Measurements from ENCODE around the gene F7.
"Not testable (repeated sequence)": the region's sequence is repeated elsewhere in the genome, so short reads cannot be mapped to it uniquely, and the experiment has no call there.

The F7 gene

DNA sequence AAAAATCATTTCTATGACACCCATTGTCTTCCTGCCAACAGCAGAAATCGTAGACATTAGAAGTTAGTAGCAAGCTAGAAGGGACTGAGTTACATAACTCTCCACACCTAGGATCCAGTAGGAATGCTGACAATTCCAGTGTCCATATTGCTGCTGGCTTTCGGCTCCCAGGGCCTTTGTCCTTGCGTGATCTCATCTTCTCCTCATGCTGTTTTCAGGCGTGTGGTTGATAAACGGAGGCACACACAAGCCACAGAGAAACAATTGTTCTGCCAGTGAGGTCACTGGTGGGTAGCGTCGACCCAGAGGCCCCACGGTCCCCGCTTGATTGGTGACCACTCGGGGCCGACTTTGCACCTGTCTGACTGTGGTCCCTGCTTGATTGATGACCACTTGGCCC lies 31.6 kb upstream of the F7 start:
- DNase-seq: no peak

DNA sequence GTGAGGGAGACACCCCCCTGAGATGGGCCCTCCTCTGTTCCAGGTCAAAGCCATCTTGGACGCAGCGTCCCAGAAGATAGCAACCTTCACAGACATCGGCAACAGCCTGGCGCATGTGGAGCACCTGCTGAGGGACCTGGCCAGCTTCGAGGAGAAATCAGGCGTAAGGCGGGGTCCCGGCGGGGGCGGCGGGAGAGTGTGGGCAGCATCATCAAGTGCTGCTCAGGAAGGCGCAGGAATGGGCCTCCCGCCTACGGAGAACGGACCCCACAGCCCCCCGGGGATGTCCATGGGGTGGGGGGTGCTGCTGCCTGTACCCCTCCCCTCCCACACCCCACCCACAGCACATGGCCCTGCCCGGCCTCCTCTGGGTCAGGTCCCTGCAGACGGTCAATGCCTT lies 31.2 kb upstream of the F7 start:
- DNase-seq: no peak

DNA sequence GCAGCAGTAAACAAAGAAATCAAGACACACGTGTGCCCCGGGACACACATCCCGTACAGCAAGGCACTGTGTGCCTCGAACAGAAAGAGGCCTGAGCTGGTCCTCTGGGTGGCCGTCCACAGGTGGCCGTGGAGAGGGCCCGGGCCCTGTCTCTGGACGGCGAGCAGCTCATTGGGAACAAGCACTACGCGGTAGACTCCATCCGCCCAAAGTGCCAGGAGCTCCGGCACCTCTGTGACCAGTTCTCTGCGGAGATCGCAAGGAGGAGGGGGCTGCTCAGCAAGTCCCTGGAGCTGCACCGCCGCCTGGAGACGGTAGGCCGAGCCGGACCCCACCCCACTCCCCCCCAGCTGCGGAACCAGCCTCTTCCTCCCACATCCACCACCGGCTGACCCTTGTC lies 30.7 kb upstream of the F7 start:
- DNase-seq: no peak

DNA sequence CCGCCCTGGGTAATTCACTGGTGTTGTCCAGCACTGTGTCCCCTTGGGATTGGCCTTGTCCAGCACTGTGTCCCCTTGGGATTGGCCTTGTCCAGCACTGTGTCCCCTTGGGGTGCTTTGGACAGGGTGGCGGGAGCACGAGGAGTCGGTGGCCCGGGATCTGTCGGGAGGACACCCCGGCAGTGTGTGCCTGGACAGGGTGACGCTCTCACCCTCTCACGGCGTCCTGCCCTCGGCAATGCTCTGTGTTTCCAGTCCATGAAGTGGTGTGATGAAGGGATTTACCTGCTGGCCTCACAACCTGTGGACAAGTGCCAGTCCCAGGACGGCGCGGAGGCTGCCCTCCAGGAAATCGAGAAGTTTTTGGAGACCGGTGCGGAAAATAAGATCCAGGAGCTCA lies 29.9 kb upstream of the F7 start:
- DNase-seq: no peak

DNA sequence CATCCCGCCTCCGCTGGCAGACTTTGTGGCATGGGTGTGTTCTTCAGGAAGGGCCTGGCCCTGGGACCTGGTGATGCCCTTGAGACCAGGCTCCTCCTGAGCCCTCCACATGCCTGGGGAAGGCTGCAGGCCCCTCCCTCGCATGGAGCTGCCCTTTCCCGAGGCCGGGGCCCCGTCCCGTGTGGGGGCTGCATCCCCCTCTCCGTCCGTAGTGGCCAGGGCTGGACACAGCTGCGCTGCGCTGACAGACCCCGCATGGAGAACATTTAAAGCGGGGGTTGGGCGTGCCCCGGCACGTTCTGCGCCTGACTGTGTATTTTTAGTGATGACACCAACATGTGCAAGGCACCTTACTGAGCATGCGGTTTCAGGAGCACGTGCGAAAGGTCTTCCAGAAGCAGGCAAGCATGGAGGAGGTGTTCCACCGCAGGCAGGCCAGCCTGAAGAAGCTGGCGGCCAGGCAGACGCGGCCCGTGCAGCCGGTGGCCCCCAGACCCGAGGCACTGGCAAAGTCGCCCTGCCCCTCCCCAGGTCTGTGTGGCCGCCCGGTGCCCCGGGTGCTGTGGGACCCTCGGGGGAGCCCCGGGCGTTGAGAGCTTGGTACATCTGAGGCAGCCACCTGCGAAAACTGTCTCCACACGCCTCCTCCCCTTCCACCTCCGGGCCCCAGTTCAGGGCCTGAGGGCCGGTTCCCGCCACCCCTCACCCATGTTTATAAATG lies 28.8 kb upstream of the F7 start:
- peak; percentile 27 for DNase-seq

DNA sequence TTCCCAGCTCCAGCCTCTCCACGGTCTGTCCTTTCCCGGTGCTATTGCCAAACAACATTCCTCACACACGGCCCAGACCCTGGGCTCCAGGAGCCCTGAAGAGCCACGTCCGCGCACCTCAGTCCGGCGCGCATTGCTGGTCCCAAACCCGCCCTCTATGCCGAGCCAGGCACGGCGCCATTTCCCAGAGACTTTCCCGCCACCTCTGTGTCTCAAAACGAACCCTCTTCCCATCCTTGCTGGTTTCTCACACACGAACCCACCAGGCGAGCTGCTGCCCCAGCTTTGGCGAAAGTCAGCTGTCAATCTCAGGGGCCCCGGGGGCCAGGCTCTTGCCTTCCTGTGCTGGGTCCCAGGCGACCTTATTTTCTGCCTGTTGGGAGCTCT lies 28.0 kb upstream of the F7 start:
- DNase-seq: peak; percentile 18

DNA sequence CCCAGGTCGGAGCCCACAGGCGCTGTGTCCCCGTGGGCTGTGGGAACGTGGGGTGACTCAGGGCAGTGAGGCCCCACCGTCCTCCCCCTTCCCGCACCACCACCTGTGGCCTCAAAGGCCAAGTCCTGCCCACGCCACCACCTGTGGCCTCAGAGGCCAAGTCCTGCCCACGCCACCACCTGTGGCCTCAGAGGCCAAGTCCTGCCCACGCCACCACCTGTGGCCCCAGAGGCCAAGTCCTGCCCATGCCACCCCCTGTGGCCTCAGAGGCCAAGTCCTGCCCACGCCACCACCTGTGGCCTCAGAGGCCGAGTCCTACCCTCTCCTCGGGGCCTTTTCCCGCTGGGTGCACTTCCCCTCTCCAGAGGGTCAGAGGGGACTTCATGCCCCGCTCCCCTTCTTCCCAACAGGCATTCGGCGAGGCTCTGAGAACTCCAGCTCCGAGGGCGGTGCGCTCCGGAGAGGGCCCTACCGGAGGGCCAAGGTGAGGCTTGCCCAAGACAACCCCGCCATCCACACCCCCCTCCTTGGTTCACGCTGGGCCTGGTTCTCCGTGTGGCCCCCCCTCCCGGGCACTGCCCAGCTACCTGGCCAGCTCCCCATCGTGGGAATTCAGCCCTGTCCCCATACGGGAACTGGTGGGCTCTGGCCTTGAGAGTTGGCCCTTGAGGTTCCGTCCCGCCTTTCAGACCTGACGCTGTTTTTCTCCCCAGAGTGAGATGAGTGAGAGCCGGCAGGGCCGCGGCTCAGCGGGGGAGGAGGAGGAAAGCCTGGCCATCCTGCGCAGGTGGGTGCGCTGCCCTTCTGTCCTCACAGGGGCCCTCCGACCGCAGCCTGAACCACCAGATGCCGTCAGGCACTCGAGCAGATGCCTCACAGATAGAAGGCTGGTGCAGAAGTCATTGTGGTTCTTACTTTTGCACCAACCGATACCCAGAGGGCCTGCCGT lies 27.4 kb upstream of the F7 start:
- peak; percentile 23 for DNase-seq

DNA sequence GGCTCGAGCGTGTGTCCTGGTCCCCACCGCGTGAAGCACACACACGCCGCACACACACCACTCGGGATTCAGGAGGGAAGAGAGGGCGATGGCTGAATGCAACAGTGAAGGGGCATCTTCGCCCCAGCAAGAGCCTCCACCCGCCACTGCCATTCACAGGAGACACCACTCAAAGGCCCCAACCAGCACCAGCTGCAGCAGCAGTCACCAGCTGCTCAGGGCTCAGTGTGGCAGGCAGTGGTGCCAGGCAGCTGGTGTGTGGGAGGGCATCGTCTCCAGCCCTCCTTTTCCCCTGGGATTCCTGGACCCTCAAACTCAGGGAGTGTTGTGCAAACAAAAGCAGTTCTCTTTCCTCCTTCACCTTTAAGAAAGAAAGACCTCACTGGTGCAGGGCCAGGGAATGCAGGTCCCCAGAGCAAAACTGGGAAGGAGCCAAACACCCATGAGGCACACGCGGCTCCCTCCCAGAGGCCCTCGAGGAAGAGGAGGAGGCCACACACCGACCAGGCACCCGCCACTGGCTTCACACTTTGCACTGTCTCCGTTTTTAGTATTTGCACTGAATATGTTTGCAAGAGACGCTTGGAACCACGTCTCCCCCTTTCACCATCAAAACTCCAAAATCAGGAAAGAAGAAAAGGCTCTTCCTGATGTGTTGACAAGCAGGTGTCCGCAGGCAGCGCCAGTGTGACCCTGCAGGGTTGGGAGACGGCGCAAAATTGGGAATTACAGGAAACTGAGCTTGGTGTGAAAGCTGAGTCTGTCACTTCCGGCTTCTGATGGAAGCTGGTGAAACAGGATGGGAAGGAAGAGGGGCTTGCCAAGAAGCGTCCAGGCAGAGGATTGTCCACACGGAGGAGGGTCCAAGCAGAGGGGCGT lies 26.4 kb upstream of the F7 start:
- peak; percentile 72 for DNase-seq

DNA sequence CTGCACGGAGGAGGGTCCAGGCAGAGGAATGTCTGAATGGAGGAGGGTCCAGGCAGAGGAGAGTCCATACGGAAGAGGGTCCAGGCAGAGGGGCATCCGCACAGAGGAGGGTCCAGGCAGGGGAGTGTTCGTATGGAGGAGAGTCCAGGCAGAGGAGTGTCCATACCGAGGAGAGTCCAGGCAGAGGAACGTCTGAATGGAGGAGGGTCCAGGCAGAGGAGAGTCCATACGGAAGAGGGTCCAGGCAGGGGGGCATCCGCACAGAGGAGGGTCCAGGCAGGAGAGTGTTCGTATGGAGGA lies 25.9 kb upstream of the F7 start:
- not testable (repeated sequence) for DNase-seq

DNA sequence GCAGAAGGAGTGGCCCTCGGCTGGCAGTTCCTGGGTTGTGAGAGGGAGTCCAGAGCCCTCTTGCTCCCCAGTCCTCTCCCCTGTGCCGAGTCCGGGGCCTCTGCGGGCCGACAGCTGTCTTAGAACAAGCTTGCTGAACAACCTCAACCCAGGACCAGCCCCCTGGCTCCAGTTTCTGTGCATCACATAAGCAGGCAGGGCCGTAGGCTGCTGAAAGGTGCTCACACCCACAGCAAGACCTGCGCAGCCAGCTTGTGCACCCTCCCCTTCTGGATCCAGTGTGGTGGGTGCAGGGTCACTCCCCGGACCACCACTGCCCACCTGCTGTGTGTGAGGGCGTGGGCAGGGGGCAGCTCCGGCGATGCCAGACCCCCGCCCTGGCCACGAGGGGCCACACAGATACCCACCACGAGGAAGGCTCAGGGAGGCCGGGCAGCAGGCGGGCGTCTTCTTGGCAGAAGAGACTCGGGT lies 25.2 kb upstream of the F7 start:
- no peak for DNase-seq

DNA sequence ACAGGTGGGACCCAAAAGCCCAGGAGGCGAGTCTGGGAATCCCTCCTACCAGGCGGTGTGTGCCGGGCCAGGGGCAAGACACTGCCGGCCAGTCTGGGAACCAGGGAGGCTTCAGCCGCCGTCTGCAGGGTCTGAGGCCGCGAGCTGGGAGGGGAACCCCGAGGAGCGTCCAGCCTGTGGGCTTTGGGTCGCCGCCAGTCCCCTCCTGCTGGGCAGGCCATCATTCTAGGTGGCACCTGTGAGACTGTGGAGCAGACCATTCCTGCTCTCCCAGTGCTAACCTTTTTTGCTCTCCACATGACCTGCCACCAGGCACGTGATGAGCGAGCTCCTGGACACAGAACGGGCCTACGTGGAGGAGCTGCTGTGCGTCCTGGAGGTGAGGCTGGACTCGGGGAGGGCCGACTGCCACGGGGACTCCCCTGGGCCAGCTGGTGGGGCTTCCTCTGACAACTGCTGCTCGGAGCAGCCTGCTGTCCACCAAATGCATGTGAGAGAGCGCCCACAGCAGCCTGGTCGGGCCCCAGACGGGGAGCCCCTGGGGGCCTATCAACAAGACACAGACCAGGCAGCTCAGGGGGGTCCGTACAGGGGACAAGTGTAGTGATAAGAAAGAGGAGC lies 24.6 kb upstream of the F7 start:
- DNase-seq: no peak

DNA sequence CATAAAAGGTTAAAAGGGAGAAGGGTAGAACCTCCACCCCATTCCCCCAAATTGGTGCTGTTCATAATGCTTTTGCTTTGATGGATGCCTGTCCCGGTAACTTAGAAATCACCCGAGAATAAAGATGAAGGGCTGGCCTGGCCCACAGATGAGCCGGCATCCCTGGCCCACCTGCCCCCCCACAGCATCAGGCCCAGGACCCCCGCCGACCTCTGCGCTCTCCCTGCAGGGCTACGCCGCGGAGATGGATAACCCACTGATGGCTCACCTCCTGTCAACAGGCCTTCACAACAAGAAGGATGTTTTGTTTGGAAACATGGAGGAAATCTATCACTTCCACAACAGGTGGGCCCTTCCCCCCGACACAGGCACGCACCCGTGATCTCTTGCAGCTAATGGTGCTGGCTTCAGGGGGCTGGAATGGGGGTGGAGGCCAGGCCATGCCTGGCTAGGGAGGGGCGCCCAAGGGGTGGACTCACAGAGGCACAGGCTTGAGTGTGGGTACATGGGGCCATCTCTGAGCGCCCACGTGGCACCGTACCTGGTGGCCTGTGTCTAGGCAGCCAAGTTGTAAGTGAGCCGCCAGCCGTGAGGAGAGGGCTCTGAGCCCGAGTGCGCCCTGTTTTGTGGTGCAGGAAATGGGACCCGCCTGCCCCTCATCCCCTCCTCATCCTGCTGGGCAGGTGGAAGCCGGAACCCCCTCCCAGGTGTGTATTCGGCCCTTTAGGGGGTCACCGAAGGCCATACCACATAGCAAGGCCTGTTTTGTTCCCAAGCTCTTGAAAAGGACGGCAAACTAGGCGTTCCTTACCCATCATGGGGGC lies 23.2 kb upstream of the F7 start:
- DNase-seq: no peak

DNA sequence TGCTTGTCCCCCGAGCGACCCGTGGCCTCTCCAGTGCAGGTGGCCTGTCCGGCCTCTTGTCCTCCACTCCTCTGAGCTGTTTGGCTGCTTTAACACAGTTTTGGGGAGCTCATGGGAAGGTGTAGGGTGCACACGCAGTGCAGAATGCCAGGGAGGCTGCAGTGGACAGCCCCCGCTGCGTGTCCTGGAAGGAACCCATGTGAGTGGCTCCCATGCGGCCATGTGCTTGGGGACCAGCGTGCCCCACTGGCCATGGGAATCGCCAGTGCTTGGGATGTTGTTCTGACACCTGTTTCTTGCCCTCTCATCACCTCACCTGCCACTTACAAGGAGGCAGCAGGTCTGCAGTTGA lies 22.6 kb upstream of the F7 start:
- no peak for DNase-seq

DNA sequence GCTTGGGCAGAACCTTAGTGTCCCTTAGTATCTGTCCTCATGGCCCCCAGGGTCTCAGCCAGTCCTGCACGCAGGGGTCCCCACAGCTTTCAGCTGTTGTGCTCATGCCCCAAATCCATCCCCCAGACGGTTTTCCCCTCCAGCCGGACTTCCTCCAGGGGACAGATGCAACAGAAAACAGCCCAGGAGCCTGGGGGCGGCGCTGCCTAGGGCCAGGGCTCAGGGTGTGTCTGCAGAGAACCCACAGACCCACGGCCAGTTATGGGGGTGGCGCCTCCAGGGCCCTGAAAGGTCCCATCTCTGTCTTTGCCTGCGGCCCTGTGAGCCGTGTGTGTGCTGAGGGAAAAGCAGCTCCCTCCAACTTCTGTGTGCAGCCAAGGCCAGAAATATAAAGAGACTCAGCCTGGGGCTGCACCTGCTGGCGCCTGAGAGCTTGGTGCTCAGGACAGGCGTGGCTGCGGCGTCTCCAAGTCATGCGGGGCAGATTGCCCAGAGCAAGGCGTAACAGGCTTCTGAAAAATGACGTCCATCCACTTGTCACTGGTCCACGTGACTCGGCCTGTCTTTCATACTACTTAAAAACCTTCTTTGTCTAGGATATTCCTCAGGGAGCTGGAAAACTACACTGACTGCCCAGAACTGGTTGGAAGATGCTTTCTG lies 22.1 kb upstream of the F7 start:
- DNase-seq: peak; percentile 74

DNA sequence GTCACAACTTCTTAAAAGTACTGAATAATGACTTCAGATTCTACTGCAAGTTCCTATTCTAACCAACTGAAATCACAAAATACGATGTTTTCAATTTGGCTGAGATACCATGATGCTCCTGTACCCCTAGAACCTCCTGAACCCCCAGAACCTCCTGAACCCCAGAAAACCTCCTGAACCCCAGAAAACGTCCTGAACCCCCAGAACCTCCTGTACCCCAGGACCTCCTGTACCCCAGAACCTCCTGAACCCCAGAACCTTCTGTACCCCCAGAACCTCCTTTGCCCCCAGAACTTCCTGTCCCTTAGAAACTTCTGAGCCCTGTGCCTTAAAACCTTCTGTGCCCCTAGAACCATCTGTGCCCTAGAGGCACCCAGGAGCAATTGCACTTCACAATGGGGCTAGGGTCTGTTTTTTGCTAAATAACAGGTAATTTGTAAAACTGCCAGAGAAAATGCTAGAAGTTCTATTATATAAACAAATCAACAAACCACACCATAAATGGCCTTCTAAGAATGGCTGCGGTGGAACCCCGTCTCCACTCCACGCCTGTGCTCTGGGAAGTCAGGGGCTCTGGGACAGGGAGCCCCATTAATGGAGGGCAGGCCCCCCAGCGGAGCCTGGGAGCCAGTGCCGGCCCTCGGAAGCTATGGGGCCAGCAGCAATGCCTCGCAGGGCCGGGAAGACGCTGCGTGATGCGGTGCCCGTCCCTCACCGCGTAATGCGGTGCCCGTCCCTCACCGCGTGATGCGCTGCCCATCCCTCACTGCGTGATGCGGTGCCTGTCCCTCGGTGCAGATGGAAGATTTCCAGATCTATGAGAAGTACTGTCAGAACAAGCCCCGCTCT lies 21.3 kb upstream of the F7 start:
- peak; percentile 18 for DNase-seq

DNA sequence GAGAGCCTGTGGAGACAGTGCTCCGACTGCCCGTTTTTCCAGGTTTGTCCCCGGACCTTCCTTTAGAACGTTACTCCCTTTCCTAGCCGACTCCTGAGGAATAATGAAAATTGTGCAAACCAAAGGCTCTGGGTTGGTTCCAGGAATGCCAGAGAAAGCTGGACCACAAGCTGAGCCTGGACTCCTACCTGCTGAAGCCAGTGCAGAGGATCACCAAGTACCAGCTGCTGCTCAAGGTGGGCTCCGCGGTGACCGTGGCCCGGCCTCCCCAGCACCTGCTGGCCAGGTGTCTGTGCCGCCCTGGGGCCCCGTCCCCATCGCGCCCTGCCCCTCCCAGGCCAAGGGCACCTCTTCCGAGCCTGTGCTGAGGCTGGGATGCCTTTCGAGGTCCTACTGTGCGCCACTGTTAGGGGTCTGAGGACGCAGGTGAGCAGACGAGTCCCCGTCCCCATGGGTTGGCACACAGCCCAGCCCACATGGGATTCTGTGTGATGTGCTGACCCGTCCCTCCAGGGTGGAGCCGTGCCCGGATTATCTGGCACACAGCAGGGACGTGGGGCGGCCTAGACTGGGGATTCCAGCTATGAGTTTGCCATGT lies 20.5 kb upstream of the F7 start:
- peak; percentile 19 for DNase-seq

DNA sequence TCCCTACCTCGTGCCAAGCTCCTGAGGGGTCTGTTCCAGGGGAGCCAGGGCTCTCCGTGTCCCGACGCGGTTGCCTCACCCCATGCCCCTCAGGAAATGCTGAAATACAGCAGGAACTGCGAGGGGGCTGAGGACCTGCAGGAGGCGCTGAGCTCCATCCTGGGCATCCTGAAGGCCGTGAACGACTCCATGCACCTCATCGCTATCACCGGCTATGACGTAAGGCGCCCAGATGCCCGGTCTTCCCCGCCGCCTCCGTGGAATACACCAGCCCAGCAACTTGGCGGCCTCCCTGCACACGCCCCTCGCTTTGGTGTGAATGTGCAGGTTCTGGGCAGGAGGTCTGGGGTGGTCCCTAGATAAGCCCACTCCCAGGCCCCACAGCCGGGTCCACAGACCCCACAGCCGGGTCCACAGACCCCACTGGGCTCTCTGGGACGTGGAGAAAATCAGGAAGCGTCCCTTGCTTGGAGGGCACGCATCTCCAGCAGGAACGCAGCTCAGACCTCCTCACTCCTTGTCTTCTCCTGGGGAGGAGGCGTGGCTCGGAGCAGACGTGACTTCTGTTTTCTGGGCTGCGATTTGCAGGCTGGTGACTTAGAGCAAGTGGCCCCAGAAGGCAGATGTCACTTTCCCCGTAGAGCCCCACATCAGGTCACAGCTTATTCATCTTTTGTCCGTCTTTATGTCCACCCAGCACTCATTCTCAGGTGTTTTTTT lies 19.4 kb upstream of the F7 start:
- DNase-seq: peak; percentile 18

DNA sequence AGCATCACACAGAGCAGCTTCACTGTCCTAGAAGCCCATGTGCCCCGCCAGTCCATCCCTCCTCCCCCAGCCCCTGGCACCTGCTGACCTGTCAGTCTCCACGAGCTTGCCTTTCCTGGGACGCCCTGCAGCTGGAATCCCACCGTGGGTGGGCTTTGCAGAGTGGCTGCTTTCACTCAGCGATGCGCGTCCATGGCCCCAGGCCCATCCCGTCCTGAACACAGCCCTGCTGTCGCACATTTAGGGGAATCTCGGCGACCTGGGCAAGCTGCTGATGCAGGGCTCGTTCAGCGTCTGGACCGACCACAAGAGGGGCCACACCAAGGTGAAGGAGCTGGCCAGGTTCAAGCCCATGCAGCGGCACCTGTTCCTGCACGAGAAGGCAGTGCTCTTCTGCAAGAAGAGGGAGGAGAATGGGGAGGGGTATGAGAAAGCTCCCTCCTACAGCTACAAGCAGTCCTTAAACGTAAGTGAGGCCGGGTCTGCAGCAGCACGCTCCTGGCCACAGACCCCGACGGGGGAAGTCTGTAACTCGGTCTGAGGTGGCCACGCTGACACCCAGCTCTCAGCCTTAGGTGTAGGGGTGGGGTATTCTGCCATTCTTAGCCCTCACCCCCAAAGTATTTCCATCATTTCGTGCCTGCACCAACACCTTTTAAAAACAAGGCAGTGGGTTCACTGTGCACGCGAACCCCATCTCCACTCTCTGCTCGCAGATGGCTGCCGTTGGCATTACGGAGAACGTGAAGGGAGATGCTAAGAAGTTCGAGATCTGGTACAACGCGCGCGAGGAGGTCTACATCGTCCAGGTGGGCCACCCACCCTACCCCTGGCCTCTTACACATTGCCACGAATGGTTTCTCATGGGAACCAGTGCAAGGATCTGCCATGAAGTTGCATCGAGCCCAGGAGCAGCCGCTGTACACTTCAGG lies 18.3 kb upstream of the F7 start:
- peak; percentile 23 for DNase-seq
